ENCODE measurements around the gene KHDRBS2. TPM values are rescaled to one million over a fixed set of nuclear protein-coding genes. Genes with fewer than 3 reads are reported as not detected.

Gene KHDRBS2
- total RNA-seq, 1 donor from 2014 or later, result 6.9 TPM

- Mint-ChIP-seq H3K27me3 (no peaks in the 10 kb centered on the region), H3K27ac (no peak overlapping the region), H3K9me3 (no peaks in the 10 kb centered on the region), H3K36me3 (ENCODE audit: low read depth) (peaks cover 1% of the 10 kb centered on the region), H3K4me1 (peaks cover 5% of the 10 kb centered on the region), H3K4me3 (no peak overlapping the region)
- ChIA-PET POLR2A (no interaction called here), CTCF (no interaction called here)
- TF ChIP-seq CTCF (IDR thresholded peaks at IDR 0.05), result no peak
- ATAC-seq (ENCODE audit: low read depth), result no peak
- no peak for DNase-seq
- intact Hi-C loops (cut with micrococcal nuclease), result no loop called here
These were observed 335.2 kb downstream of the KHDRBS2 start for GRCh38 chr6:61950811-61951210.

GRCh38 chr6:61949971-61950370 is 336.1 kb downstream of the KHDRBS2 start:
- H3K27ac Mint-ChIP-seq, result no peak overlapping the region
- intact Hi-C loops (cut with micrococcal nuclease), result no loop called here
- CTCF ChIA-PET, result no interaction called here
- H3K27me3 Mint-ChIP-seq, result no peaks in the 10 kb centered on the region
- H3K36me3 Mint-ChIP-seq (ENCODE audit: low read depth), result peaks cover 1% of the 10 kb centered on the region
- H3K4me3 Mint-ChIP-seq, result no peak overlapping the region
- H3K9me3 Mint-ChIP-seq, result no peaks in the 10 kb centered on the region
- peaks cover 5% of the 10 kb centered on the region for H3K4me1 Mint-ChIP-seq
- TF ChIP-seq CTCF (IDR thresholded peaks at IDR 0.05), result no peak
- ATAC-seq (ENCODE audit: low read depth) (no peak), DNase-seq (no peak)
- POLR2A ChIA-PET, result no interaction called here

DNA sequence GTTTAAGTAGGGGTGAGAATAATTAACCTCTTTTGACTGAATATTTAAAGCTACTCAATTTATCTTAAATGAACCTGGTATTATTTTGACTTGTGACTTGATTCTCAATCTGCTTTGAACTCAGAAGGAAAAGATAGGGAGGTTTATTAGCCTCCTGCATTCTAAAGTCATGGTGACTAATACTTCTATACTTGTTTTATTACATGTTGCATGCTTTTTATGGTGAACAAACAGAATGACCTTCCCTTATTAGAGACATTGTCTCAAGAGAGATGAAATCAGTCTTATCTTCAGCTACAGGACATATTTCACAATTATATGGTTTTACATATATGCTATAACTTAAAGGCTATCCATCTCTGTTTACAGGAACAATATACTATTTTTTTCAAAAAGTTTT is 336.9 kb downstream of the KHDRBS2 start:
- H3K4me1 Mint-ChIP-seq, result peaks cover 5% of the 10 kb centered on the region
- H3K9me3 Mint-ChIP-seq, result no peaks in the 10 kb centered on the region
- H3K27me3 Mint-ChIP-seq, result no peaks in the 10 kb centered on the region
- peaks cover 4% of the 10 kb centered on the region for H3K36me3 Mint-ChIP-seq (ENCODE audit: low read depth)
- ChIA-PET POLR2A (no interaction called here), CTCF (no interaction called here)
- intact Hi-C loops (cut with micrococcal nuclease), result no loop called here
- no peak for ATAC-seq (ENCODE audit: low read depth)
- H3K4me3 Mint-ChIP-seq, result no peak overlapping the region
- no peak overlapping the region for H3K27ac Mint-ChIP-seq
- TF ChIP-seq CTCF (IDR thresholded peaks at IDR 0.05), result no peak
- no peak for DNase-seq

DNA sequence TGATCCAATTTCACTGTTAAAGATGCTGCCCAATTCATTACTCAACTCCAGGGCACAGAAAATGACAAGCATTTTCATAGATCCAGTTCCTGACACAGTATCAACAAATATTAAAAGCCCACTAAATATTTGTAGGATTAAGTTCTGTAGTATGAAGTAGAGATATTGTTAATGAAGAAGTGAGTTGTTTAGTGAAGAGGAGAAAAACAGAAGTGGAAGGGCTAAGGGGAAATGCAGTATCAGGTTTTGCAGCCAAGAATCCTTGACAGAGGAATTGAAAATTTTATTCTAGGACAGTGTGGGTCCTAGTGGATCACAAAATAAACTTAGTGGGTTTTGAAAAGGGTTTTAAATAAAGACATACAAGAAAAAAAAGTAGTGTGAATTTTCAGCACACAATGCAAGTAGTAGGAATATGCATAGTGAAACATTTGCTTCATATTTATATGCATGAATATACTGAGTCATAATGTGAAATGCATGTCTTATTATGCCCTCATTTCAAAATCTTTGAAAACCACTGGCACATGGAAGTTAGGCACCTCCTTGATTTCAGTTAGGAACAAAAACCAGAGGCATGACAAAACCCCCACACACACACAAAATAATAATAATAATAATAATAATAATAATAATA is 338.6 kb downstream of the KHDRBS2 start:
- ChIA-PET CTCF (no interaction called here), POLR2A (no interaction called here)
- H3K9me3 Mint-ChIP-seq, result peaks cover 9% of the 10 kb centered on the region
- DNase-seq, result no peak
- peaks cover 12% of the 10 kb centered on the region for H3K36me3 Mint-ChIP-seq (ENCODE audit: low read depth)
- no peak for ATAC-seq (ENCODE audit: low read depth)
- intact Hi-C loops (cut with micrococcal nuclease), result no loop called here
- H3K27ac Mint-ChIP-seq, result no peak overlapping the region
- no peak for TF ChIP-seq CTCF (IDR thresholded peaks at IDR 0.05)
- peaks cover 5% of the 10 kb centered on the region for H3K4me1 Mint-ChIP-seq
- no peaks in the 10 kb centered on the region for H3K27me3 Mint-ChIP-seq
- no peak overlapping the region for H3K4me3 Mint-ChIP-seq

DNA sequence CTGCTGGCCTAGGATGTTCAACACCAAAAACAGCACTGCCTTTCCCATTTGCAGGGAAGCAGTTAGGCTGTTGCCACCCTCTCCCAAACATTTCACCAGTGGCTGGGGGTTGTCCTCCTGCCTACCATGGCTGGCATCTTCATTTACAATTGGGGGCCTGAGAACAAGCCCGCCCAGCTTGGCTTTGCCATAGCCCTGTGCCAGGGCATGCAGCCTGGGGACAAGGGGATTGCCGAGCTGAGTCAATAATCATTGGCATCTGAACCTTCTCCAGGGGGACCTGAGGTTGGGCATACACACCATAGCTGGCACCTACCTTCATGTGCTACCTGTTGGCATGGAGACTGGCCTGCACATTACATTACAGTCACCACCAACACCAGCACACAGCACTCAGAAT is 345.1 kb downstream of the KHDRBS2 start:
- ChIA-PET CTCF (no interaction called here), POLR2A (no interaction called here)
- intact Hi-C loops (cut with micrococcal nuclease), result no loop called here
- Mint-ChIP-seq H3K4me3 (no peak overlapping the region), H3K27me3 (no peaks in the 10 kb centered on the region), H3K27ac (no peak overlapping the region), H3K9me3 (peaks cover 9% of the 10 kb centered on the region), H3K4me1 (no peaks in the 10 kb centered on the region), H3K36me3 (ENCODE audit: low read depth) (peaks cover 15% of the 10 kb centered on the region)
- ATAC-seq (ENCODE audit: low read depth) (no peak), DNase-seq (no peak)
- no peak for TF ChIP-seq CTCF (IDR thresholded peaks at IDR 0.05)
